ENCODE measurements around the gene DIS3L2. TPM values are rescaled to one million over a fixed set of nuclear protein-coding genes. Genes with fewer than 3 reads are reported as not detected.

DIS3L2 gene
- total and polyA plus RNA-seq, 12 donors, result 20.0 to 54.7 (median 30.5) TPM

- Histone ChIP-seq H3K27ac (no peak overlapping the region), H3K4me1 (replicated peaks in 1 of 2) (no peaks in the 10 kb centered on the region), H3K36me3 (replicated peaks in 1 of 2) (no peaks in the 10 kb centered on the region), H3K9me3 (replicated peaks in 1 of 3) (peaks cover 0 to 7% (median 0%) of the 10 kb centered on the region in 3 donors), H3K27me3 (no peaks in the 10 kb centered on the region), H3K4me3 (no peak overlapping the region)
- DNase-seq, result no peak
- intact Hi-C loops (cut with DNase I), result no loop called here
- TF ChIP-seq CTCF (IDR thresholded peaks at IDR 0.05) (no peak), POLR2A (IDR thresholded peaks at IDR 0.05) (no peak)
These were observed 133.4 kb downstream of the DIS3L2 start for GRCh38 chr2:232094883-232095282.

DNA sequence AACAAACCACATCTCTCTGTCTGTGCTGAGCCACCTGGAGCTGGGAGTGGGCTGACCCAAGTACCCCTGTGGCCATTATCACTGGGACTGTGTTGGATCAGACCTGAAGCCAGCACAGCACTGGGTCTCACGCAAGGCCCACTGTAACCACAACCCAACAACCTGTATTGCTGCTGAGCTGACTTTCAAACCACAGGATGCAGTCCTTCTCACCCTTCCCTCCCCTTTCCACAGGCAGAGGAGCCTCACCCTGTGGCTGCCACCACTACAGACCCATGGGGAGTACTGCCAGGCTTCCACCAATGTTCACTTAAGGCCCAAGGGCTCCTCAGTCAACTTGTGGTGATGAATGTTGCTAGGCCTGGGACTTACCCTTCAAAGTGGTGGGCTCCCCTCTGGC lies 135.7 kb downstream of the DIS3L2 start:
- intact Hi-C loops (cut with DNase I), result no loop called here

DNA sequence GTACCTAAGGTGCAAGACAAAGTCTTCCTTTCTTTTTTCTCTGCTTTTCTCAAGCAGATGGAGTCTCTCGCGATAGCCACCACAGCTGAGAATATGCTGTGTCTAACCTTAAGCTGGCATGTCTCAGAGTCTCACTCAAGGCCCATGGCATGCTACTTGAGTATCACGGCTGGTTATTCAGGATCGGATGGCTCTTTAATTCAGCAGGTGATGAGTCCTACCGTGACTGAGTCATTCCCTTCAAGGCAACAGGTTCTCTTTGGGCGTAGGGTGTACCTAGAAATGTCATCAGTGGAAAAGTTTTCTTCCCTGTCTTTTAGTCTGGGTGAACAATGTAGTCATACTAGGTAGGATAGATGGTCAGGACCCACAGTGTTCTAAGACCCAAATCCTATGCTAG lies 136.2 kb downstream of the DIS3L2 start:
- no peaks in the 10 kb centered on the region for H3K4me1 ChIP-seq (replicated peaks in 1 of 2)
- peaks cover 0 to 7% (median 0%) of the 10 kb centered on the region in 3 donors for H3K9me3 ChIP-seq (replicated peaks in 1 of 3)
- no peaks in the 10 kb centered on the region for H3K36me3 ChIP-seq (replicated peaks in 1 of 2)
- 83 to 98% (median 95%) methylated on average over 6 of the region's 6 CpGs for WGBS, 4 donors
- no peak overlapping the region for H3K4me3 ChIP-seq
- no peak for TF ChIP-seq POLR2A (IDR thresholded peaks at IDR 0.05)
- TF ChIP-seq CTCF (IDR thresholded peaks at IDR 0.05), result no peak
- no peak overlapping the region for H3K27ac ChIP-seq
- no peak for DNase-seq
- intact Hi-C loops (cut with DNase I), result no loop called here
- no peaks in the 10 kb centered on the region for H3K27me3 ChIP-seq

More for the DNA sequence above, 135.7 kb downstream of the DIS3L2 start:
- no peak overlapping the region for H3K4me3 ChIP-seq
- H3K9me3 ChIP-seq (replicated peaks in 1 of 3), result peaks cover 0 to 7% (median 0%) of the 10 kb centered on the region in 3 donors
- H3K27ac ChIP-seq, result no peak overlapping the region
- DNase-seq, result no peak
- no peak for TF ChIP-seq CTCF (IDR thresholded peaks at IDR 0.05)
- no peak for TF ChIP-seq POLR2A (IDR thresholded peaks at IDR 0.05)
- 92 to 100% (median 97%) methylated on average over 1 of the region's 1 CpG for WGBS, 4 donors
- H3K27me3 ChIP-seq, result no peaks in the 10 kb centered on the region
- no peaks in the 10 kb centered on the region for H3K4me1 ChIP-seq (replicated peaks in 1 of 2)
- H3K36me3 ChIP-seq (replicated peaks in 1 of 2), result no peaks in the 10 kb centered on the region

- DNase-seq, result no peak
- TF ChIP-seq POLR2A (IDR thresholded peaks at IDR 0.05), result no peak
- TF ChIP-seq CTCF (IDR thresholded peaks at IDR 0.05), result no peak
- Histone ChIP-seq H3K4me1 (replicated peaks in 1 of 2) (no peaks in the 10 kb centered on the region), H3K27me3 (no peaks in the 10 kb centered on the region), H3K36me3 (replicated peaks in 1 of 2) (no peaks in the 10 kb centered on the region), H3K9me3 (replicated peaks in 1 of 3) (no peaks in the 10 kb centered on the region), H3K27ac (no peak overlapping the region), H3K4me3 (no peak overlapping the region)
- 91 to 96% (median 94%) methylated on average over 4 of the region's 4 CpGs for WGBS, 4 donors
- intact Hi-C loops (cut with DNase I), result no loop called here
These were observed 140.9 kb downstream of the DIS3L2 start for GRCh38 chr2:232102380-232102779.
